OCI-LY1 (cell line): ENCODE results near the gene AGBL1.

ENCODE experiments used
- H2AFZ ChIP-seq: fragments of 200-600 bp; sonication (generic), shearing (Covaris generic); 2 replicates; pipeline ENCODE4 v1.6.0; 2014; ENCODE audit warnings: antibody characterized with exemption, mild to moderate bottlenecking, low read length
- H3F3A ChIP-seq: fragments of 200-600 bp; sonication (generic), shearing (Covaris generic); 2 replicates; pipeline ENCODE4 v1.6.0; 2014; ENCODE audit warnings: mild to moderate bottlenecking, antibody characterized with exemption, low read length, moderate library complexity; ENCODE audit not compliant: insufficient read depth
- H3K27ac ChIP-seq: fragments of 200-600 bp; sonication (generic); 2 replicates; pipeline ENCODE4 v1.5.1; 2014; ENCODE audit warnings: low read length, mixed run types, mild to moderate bottlenecking, low read depth; ENCODE audit not compliant: poor library complexity, severe bottlenecking
- H3K27me3 ChIP-seq: fragments of 200-600 bp; sonication (generic); 2 replicates; pipeline ENCODE4 v1.6.0; 2014; ENCODE audit warnings: antibody characterized with exemption, mild to moderate bottlenecking, low read length, moderate library complexity; ENCODE audit not compliant: insufficient read depth
- H3K36me3 ChIP-seq: fragments of 200-600 bp; sonication (generic); 2 replicates; pipeline ENCODE4 v1.6.1; 2014; ENCODE audit warnings: mild to moderate bottlenecking, antibody characterized with exemption, low read length, moderate library complexity, mixed read lengths; ENCODE audit not compliant: insufficient read depth
- H3K4me1 ChIP-seq: fragments of 200-600 bp; sonication (generic); 2 replicates; pipeline ENCODE4 v1.5.1; 2014; ENCODE audit warnings: mild to moderate bottlenecking, low read length, moderate library complexity; ENCODE audit not compliant: insufficient read depth, severe bottlenecking
- H3K4me2 ChIP-seq: fragments of 200-600 bp; sonication (generic), shearing (Covaris generic); 2 replicates; pipeline ENCODE4 v1.6.1; 2014; ENCODE audit warnings: low read length
- H3K4me3 ChIP-seq: fragments of 200-600 bp; sonication (generic); 2 replicates; pipeline ENCODE4 v1.5.1; 2014; ENCODE audit warnings: low read length, low read depth, mild to moderate bottlenecking, mixed read lengths; ENCODE audit not compliant: poor library complexity, severe bottlenecking
- H3K79me2 ChIP-seq: fragments of 200-600 bp; shearing (Covaris generic); 2 replicates; pipeline ENCODE4 v1.6.1; 2016; ENCODE audit warnings: mixed run types, low read length, mixed read lengths; ENCODE audit not compliant: insufficient read depth
- H3K9ac ChIP-seq: fragments of 200-600 bp; sonication (generic), shearing (Covaris generic); 2 replicates; pipeline ENCODE4 v1.6.1; 2014; ENCODE audit warnings: mild to moderate bottlenecking, low read length, mixed read lengths
- H3K9me2 ChIP-seq: fragments of 200-600 bp; sonication (generic), shearing (Covaris generic); 2 replicates; pipeline ENCODE4 v1.6.1; 2014; ENCODE audit warnings: low read depth, mild to moderate bottlenecking, low read length, mixed read lengths
- H3K9me3 ChIP-seq: fragments of 200-600 bp; shearing (Covaris generic); 2 replicates; pipeline ENCODE4 v1.6.1; 2014; ENCODE audit warnings: low read length, mixed read lengths
- H4K20me1 ChIP-seq: fragments of 200-600 bp; sonication (generic), shearing (Covaris generic); 2 replicates; pipeline ENCODE4 v1.6.0; 2016; ENCODE audit warnings: mild to moderate bottlenecking, low read length; ENCODE audit not compliant: insufficient read depth
- EZH2 ChIP-seq: fragments of 200-600 bp; sonication (generic), shearing (Covaris generic); IDR thresholded peaks from 2 replicates; pipeline ENCODE4 v1.8.0; 2017; ENCODE audit warnings: borderline replicate concordance, mixed run types, mild to moderate bottlenecking, antibody characterized with exemption, low read length, moderate library complexity, mixed read lengths
- TF ChIP-seq, protein P1 (sequence below): fragments of 200-600 bp; sonication (generic), shearing (Covaris generic); IDR thresholded peaks from 2 replicates; pipeline ENCODE4 v1.5.1; 2017; ENCODE audit warnings: mild to moderate bottlenecking, antibody characterized with exemption, low read length, moderate library complexity, mixed read lengths

The AGBL1 gene

DNA sequence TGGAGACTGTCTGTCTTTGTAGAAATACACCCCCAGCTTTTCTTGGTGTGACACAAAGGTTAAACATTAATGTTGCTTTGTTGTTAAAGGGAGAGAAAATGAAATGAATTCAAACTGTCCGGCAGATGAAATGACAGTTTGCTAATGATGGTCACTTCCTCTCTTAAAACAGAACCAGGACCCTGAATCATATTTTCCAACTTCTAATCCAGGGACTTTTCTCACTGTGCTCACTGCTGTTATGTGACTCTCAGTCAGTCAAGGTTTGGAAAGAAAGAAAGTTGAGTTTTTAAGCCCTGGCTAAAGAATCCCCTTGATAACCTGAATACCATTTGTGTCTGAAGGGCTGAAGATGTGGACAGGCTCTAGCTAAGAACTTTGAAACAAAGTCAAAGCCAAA lies 215.8 kb downstream of the AGBL1 start:
- H3K4me2 ChIP-seq = no peak overlapping the region
- H3K36me3 ChIP-seq = no peaks in the 10 kb centered on the region
- no peaks in the 10 kb centered on the region for H3K27me3 ChIP-seq
- TF ChIP-seq EZH2 = no peak
- TF ChIP-seq, protein P1, sequence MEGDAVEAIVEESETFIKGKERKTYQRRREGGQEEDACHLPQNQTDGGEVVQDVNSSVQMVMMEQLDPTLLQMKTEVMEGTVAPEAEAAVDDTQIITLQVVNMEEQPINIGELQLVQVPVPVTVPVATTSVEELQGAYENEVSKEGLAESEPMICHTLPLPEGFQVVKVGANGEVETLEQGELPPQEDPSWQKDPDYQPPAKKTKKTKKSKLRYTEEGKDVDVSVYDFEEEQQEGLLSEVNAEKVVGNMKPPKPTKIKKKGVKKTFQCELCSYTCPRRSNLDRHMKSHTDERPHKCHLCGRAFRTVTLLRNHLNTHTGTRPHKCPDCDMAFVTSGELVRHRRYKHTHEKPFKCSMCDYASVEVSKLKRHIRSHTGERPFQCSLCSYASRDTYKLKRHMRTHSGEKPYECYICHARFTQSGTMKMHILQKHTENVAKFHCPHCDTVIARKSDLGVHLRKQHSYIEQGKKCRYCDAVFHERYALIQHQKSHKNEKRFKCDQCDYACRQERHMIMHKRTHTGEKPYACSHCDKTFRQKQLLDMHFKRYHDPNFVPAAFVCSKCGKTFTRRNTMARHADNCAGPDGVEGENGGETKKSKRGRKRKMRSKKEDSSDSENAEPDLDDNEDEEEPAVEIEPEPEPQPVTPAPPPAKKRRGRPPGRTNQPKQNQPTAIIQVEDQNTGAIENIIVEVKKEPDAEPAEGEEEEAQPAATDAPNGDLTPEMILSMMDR = no peak
- no peaks in the 10 kb centered on the region for H3K4me1 ChIP-seq
- H3K9me2 ChIP-seq = no peaks in the 10 kb centered on the region
- no peaks in the 10 kb centered on the region for H3K79me2 ChIP-seq
- H4K20me1 ChIP-seq = no peaks in the 10 kb centered on the region
- no peaks in the 10 kb centered on the region for H3K9me3 ChIP-seq
- H2AFZ ChIP-seq = no peak overlapping the region
- H3K9ac ChIP-seq = no peak overlapping the region
- no peak overlapping the region for H3K4me3 ChIP-seq
- H3K27ac ChIP-seq = no peak overlapping the region
- no peaks in the 10 kb centered on the region for H3F3A ChIP-seq

DNA sequence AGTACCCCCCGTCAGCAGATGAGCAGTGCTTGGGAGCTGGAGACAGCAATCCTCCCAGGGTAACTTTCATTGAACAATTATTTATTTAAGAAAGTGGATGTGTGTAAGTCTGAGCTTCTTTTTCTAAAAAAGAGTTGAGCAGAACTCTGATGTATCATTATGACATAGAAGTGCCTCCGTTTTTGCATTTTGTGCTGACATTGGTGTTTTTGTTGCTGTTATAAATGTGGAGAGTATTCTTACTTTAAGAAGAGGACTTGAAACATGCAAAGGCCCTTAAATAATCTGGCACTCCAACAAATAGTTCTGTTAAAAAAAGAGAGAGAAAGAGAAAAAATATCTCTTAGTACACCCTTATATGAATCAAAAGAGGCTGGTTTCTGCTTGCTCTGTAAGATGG lies 217.1 kb downstream of the AGBL1 start:
- no peaks in the 10 kb centered on the region for H3F3A ChIP-seq
- H2AFZ ChIP-seq = no peak overlapping the region
- no peaks in the 10 kb centered on the region for H3K36me3 ChIP-seq
- no peak overlapping the region for H3K27ac ChIP-seq
- no peak overlapping the region for H3K4me2 ChIP-seq
- H3K9ac ChIP-seq = no peak overlapping the region
- H3K27me3 ChIP-seq = no peaks in the 10 kb centered on the region
- no peak overlapping the region for H3K4me3 ChIP-seq
- H4K20me1 ChIP-seq = no peaks in the 10 kb centered on the region
- TF ChIP-seq, protein P1 = no peak
- no peak for TF ChIP-seq EZH2
- no peaks in the 10 kb centered on the region for H3K9me2 ChIP-seq
- no peaks in the 10 kb centered on the region for H3K4me1 ChIP-seq
- H3K9me3 ChIP-seq = no peaks in the 10 kb centered on the region
- no peaks in the 10 kb centered on the region for H3K79me2 ChIP-seq

DNA sequence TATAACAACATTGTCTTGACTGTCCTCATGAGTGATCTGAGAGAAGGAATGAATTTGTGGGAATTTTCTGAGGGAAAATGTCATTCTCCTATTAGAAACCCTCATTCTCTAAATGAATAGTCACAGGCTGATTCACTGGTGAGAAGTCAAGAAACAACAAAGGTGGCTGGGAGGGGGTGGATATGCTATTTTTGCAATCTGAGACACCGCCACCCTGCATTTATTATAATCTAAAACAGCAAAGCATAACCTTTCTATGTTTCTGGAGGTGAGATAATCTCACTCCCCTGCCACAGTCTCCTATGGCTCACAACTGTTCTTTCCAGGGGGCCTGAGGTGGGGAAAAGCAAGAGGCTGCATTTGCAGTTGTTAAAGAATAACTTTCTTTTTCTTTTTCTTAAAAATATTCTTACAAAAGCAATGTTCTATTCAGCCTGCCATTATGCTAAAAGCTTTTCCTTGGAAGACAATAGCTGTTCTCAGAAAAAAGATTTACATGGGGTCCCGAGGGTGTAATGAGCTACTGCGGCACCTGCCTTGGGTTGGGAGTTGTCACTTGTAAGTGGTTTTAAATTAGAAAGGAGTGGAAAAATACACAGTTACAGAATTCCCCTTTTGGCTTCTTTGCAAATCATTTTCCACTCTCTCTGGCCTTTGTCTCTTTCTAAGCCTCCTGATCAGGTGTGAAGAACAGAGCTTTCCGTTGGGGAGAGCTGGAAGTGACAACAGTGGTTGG lies 220.9 kb downstream of the AGBL1 start:
- Histone ChIP-seq H3K36me3 (no peaks in the 10 kb centered on the region), H2AFZ (no peak overlapping the region), H3K4me2 (no peak overlapping the region), H3K79me2 (no peaks in the 10 kb centered on the region), H3K9me3 (no peaks in the 10 kb centered on the region), H3K27me3 (no peaks in the 10 kb centered on the region), H3K4me3 (no peak overlapping the region), H4K20me1 (no peaks in the 10 kb centered on the region), H3F3A (no peaks in the 10 kb centered on the region), H3K9ac (no peak overlapping the region), H3K9me2 (no peaks in the 10 kb centered on the region), H3K4me1 (no peaks in the 10 kb centered on the region), H3K27ac (no peak overlapping the region)
- TF ChIP-seq EZH2 = no peak
- TF ChIP-seq, protein P1 = no peak
